Fibroblast of mammary gland (primary cell): ENCODE measurements around the gene AP4S1.
"Not testable (repeated sequence)": the region's sequence is repeated elsewhere in the genome, so short reads cannot be mapped to it uniquely, and the experiment has no call there.

Source experiments
- DNase-seq: peaks from one replicate; pipeline ENCODE4 v3.0.0-alpha.2; 2010; ENCODE audit warnings: low read depth
- H3K4me3 ChIP-seq: 2 replicates; pipeline ENCODE4 v1.5.1; 2011; ENCODE audit warnings: low read depth, mild to moderate bottlenecking, low read length, moderate library complexity; ENCODE audit not compliant: control insufficient read depth
- CTCF ChIP-seq: conservative IDR thresholded peaks from 2 replicates; pipeline ENCODE4 v1.5.1; 2011; ENCODE audit warnings: low read depth, low read length, inconsistent platforms; ENCODE audit not compliant: control insufficient read depth, insufficient read depth

Gene AP4S1

DNA sequence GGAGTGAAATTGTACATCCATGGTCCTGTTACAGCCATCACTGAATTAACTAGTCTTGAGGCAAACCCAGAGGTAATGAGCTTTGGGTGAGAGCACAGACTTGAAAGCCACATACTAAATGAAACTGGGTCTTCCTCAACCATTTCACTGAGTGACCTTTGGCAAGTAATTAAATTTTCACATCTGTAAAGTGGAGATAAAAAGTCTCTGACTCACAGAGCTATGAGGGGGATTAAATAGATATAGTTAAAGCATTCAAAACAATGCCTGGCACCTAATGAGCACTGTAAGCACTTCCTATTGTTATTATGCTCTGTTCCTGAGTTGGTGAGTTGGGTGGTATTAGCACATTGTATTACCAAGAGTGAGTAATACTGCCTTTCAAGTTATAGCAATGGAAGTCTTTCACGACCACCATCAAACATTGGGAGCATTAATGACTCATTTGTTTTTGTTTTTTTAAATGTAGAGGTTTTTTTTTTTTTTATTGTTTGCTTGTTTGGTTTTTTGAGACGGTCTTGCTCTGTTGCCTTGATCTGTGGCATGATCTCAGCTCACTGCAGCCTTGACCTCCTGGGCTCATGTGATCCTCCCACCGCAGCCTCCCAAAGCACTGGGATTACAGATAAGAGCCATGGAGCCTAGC is 13.2 kb downstream of the AP4S1 start:
- DNase-seq = peak; percentile 32
- no peak overlapping the region for H3K4me3 ChIP-seq
- no peak for TF ChIP-seq CTCF

- H3K4me3 ChIP-seq = no peak overlapping the region
- no peak for DNase-seq
- no peak for TF ChIP-seq CTCF
Measured at GRCh38 chr14:31042300-31042699, 16.9 kb downstream of the AP4S1 start.

- not testable (repeated sequence) for DNase-seq, H3K4me3 ChIP-seq
Measured at GRCh38 chr14:31042893-31043292, 17.4 kb downstream of the AP4S1 start.

DNA sequence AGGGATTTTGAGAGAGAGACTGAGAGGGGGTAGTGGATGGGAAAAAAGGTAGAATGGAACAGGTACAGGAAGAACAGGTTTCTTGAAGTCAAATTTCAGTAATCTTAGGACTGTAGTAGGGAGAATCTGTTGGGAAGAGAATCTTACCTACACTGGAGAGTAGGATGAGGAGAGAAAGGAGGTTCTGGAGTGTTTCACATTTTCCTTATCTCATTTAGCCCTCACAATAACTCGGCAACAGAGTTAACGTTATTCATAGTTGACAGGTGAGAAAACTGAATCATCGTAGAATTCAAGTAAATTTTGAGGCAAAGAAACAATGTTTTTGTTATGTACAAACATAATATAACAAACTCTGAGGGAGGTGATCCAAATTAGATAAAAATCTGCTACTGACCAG is 17.9 kb downstream of the AP4S1 start:
- TF ChIP-seq CTCF = no peak
- no peak overlapping the region for H3K4me3 ChIP-seq
- DNase-seq = no peak

GRCh38 chr14:31045501-31046080 is 20.1 kb downstream of the AP4S1 start:
- H3K4me3 ChIP-seq = no peak overlapping the region
- no peak for DNase-seq
- no peak for TF ChIP-seq CTCF

- no peak for DNase-seq
- TF ChIP-seq CTCF = no peak
- H3K4me3 ChIP-seq = no peak overlapping the region
Measured at GRCh38 chr14:31047503-31047902, 22.1 kb downstream of the AP4S1 start.

DNA sequence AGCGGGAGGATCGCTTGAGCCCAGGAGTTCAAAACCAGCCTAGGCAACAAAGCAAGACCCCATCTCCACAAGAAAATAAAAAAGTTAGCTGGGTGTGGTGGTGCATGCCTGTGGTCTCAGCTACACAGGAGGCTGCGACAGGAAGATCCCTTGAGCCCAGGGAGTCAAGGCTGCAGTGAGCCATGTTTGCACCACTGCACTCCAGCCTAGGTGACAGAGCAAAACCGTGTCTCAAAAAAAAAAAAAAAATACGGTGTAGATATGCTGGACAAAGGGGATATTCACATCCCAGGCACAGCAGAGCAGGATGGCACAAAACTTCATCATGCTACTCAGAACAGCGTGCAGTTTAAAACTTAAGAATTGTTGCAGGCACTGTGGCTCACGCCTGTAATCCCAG is 25.6 kb downstream of the AP4S1 start:
- H3K4me3 ChIP-seq = no peak overlapping the region
- no peak for TF ChIP-seq CTCF
- no peak for DNase-seq
